ENCODE measurements around the gene RASSF3.
"Not testable (repeated sequence)": the region's sequence is repeated elsewhere in the genome, so short reads cannot be mapped to it uniquely, and the experiment has no call there.

The RASSF3 gene

DNA sequence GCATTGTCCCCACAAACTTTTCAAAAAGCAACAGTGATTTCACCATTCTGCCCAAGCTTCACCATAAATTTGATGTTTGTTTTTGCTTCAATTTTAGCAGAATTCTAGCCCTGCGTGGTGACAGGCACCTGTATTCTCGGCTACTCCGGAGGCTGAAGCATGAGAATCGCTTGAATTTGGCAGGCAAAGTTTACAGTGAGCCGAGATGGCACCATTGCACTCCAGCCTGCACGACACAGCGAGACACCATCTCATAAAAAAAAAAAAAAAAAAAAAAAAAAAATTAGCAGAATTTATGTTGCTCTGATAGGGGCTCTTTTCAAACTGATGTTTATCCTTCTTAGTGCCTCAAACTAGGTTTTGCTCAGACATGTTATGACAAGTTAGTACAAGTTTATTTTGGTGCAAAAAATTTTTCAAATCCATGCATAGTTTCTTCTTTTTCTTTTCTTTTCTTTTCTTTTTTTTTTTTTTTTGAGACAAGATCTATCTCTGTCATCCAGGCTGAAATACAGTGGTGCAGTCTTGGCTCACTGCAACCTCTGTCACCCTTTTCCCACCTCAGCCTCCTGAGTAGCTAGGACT lies 24.3 kb downstream of the RASSF3 start:
- no peak for DNase-seq

DNA sequence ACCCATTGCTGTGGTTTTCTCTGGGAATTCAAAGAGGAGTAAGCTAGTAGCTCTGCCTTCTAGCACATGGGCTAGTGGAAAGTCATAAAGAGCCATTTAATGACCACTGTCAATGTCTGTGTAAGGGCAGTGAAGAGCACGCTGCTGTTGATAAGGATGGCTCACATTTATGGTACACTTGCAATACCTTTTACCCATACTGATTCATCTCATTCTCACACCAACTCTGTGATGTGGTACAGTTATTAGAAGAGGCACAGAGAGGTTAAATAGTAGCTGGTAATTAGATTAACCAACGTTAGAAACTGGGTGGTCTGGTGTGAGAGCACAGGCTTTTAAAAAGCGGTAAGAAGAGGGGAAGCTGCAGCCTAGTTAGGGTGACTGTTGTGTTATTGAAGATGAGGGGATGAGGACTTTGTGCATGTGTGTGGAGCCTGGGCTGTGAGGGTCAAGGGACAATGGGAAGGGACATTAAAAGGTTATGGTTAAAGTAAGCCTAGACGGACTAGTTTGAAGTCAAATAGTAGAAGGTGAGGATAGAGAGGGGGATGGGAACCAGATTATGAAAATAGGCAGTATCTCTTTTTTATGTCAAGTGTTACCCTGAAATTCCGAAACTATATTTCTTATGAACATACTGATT lies 25.2 kb downstream of the RASSF3 start:
- DNase-seq, result no peak

DNA sequence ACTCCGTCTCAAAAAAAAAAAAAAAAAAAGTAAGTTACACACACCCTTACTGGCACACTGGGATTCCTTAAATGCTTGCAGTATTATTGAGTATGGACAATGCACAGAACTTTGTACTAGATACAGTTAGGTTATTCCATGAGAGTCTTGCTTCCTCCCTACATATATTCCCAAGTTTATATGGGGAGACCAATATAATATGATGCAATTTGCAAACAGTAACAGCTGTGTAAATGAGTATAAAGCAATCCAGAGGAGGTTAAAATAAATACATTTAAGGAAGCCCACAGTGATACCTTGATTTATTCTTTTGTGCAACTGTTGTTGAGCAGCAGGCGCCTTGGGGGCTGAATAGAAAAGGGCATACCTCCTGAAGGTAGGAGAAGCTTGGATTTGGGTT lies 26.6 kb downstream of the RASSF3 start:
- no peak for DNase-seq

DNA sequence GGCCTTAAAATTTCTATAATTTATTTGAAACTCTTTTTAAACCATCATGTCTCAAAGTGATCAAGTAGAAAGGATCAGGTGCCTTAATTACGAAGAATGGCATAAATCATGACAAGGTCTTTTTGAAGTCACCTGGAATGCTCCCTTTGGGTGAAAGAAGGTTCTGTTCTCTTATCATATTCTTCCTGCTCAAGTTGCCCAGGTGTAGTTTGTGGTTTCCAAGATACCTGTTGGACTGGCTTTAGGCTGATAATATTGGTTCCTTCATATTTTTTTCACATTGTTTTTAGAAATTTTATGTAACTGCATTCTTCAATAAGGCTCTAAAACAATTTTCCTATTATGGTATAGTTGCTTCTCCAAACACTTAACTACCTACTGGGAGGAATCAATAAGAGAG lies 29.2 kb downstream of the RASSF3 start:
- DNase-seq, result no peak

DNA sequence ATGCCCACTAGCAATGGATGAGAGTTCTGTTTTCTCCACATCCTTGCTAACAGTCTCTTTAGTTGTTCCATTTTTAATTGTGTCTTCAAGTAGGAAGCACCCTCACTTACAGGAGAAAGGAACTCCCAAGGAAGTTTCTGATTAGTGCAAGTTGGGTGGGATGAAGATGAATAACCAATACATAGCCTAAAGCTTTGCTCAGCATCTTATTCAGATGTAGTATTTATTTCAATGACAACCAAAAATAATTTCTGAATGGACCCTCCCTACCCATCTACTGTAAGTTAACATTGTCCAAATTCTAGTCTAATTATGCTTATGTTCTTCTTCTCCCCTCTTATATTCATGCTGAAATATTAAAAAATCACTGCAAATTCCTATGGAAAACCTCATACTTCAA lies 36.0 kb downstream of the RASSF3 start:
- DNase-seq, result no peak

DNA sequence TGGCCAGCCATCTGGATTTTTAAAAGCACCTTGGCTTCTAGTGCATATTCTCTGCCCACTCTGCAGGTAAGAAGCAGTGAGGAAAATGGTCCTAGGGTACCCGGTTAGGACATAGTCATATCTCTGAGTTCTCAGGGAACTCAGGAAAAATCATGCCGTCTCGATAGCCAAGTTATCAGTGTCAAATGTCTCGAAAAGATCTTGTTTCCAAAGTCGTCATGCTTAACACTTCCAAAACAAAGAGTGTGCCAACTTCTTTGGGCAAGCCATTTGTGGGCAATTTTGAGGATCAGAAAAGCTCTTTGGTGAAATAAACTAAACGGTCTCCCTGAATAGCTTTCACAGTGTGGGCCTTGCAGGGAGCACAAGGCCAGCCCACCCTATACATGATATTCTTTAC lies 39.2 kb downstream of the RASSF3 start:
- DNase-seq, result no peak

DNA sequence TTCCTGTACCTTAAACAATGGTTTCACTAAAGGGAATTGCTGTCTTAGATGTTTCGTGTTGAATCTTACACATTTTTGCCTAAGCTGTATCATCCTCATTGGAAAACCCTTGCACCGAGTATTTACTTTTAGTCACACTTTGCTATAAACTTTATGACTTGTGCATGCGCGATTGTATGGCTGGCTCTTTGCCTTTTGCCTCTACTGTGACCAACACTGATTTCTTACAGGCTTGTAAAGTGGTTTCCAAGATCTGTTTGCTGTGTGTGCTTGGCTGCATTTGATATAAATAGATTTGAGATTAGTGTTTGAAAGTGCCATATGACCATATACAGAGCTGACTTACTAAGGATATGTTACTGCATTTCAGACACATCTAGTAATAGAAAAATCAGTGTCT lies 40.5 kb downstream of the RASSF3 start:
- DNase-seq, result no peak

DNA sequence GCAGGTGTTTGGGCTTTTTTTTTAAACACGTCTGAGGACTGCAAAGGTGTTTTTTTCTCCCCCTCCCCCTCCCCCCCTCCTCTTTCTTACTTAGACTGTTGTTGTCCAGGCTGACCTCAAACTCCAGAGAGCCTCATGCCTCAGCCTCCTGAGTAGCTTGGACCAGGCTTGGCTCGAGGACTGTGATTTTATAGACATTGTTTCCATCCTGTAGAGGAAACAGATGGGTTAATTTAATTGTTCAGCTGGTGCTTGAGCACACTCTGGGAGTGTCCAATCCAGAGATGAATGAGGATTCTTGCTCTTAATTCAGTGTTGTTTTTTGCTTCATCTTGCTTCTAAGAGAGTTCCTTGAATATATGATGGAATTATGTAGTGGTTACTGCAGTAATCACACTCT lies 42.1 kb downstream of the RASSF3 start:
- DNase-seq, result no peak

DNA sequence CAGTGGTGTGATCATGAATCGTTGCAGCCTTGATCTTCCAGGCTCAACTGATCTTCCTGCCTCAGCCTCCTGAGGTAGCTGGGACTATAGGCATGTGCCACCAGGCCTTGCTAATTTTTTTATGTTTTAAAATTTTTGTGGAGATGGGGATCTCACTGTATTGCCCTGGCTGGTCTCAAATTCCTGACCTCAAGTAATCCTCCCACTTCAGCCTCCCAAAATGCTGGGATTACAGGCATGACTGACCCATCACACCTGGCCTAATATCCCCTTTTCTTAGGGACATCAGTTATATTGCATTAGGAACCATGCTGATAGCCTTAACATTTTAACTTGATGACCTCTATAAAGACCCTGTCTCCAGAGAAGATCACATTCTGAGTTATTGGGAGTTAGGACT lies 42.8 kb downstream of the RASSF3 start:
- DNase-seq, result no peak

DNA sequence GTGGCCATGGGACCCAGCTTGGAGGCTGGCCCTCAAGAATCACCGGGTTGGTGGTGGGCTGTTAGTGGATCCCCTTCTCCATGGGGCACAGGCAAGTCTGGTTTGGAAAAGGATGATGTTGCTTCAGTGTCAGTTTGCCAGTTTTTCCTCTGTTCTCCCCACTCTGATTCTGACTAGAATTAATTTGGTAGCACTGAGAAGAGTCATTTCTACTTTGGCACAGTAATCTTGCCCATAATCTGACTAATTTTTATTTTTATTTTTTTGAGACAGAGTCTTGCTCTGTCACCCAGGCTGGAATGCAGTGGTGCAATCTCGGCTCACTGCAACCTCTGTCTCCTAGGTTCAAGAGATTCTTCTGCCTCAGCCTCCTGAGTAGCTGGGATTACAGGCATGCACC lies 43.6 kb downstream of the RASSF3 start:
- DNase-seq, result not testable (repeated sequence)

DNA sequence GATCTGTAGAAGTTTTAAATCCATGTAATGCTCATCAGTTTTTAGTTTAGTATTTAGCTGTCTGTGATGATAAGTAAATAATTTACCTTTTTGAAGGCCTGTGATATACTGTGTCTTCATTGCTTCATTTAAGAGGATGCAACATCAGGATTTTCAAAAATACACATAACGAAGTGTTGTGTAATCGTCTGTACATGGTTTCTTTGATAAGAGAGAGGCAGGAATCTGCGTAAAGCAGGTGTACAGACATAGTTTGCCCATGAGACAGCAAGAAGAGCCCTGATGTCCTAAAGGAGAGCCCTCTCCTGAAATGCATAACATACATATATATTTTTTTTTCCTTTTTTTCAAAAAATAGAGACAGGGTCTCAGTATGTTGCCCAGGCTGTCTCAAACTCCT lies 44.8 kb downstream of the RASSF3 start:
- no peak for DNase-seq

DNA sequence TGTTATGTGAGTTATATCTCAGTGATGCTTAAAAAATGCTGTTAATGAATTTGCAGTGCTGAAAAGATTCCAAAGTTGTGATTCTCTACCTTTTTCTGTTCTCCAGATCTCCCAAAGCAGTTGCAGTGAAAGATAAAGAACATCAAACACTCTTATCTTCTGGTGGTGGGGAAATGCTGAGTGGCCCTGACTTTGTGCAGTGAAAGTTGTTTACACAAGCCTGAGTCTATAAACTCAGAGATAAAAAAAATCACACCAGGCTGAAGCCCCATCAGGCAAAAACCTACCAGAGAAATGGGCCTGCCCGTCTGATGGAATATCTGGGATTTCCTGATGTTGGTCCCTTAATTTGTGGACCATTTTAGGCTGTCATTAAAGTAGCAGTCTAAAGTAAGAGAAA lies 46.1 kb downstream of the RASSF3 start:
- DNase-seq, result no peak

DNA sequence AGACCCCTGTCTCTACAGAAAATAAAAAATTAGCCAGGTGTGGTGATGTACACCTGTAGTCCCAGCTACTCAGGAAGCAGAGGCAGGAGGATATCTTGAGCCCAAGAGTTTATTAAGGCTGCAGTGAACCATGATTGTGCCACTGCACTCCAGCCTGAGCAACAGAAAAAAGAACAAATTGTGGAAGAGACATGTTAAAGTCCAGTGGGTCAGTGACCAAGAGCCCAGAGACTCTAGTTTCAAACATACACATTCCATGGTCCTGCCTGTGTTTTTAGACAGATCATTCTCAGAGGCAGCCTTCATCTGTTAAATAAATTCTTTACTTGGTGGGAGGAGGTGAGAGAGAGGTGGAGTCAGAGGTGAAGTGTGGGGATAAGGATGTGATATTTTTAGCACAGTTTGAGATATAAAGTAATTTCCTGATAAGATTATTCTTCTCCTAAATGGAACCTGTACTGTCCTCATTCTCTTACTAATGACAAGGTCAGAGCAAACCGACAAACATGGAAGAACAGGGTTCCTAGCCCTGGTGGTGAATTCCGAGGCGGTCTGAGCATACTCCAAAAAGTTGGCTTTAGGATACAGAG lies 48.7 kb downstream of the RASSF3 start:
- DNase-seq, result no peak

DNA sequence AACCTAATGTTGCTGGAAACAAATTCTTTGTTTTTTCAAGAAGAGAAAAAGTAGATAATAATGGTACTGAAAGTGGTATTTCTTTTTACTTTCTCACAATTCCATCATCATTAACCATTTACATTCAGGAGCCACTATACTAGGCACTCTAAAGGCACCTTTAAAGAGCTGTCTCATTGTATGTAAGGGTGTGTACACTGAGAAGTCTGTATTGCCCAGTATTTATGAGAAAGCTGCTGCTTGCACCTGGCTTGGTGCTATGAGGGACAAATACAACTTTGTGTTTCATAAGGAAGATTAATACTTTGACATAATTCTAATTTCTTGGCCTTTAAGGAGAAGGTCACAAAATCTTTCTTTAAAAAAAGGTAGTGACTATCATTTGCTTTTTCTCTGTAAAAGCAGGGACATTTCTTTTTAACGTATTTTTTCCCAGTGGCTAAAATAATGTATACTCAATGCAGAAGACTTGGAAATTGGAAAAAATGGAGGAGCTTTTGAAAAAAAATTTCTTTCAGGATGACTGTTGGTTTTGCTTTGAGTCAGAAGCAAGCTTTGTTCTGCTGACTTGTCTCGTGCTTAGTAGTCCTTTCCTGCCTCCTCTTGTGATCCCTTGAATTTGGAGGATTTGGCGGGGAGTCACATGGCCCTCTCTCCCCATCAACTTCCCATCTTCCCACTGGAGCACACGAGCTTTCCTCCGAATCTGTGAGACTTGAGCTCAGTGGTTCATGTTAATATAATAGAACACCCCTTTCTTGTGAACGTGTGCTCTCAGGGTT lies 50.1 kb downstream of the RASSF3 start:
- DNase-seq, result no peak

DNA sequence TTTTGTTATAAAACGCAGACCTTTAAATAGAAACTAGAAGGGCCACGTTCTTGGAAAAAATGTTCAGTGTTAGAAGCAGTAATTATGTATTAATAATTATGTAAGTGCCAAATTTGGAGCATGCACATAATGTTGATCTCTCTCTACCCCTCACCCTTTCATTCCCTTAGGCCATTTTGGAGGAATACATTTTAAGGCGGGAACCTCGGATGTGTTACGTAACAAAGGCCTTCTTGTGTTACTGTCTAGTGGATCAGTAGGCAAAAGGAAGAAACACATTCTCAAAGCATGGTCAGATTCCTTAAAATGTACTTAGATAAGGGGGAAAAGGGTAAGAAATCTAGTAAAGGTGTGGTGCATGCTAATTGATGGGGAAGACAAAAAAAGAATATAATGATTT lies 52.7 kb downstream of the RASSF3 start:
- no peak for DNase-seq

DNA sequence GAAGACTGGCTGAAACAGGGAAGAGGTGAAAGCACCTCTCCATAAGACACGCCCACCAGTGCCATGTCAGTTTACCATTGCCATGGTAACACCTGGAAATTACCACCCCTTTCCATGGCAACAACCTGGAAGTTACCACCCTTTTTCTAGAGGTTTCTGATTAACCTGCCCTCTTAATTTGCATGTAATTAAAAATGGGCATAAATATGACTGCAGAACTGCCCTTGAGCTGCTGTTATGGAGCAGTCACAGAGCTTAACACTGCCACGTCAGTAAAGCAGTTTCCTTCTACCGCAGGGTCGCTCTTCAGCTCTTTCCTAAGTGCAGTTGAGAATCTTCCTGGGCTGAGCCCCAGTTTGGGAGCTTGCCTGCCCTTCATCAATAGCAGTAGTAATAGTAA lies 55.2 kb downstream of the RASSF3 start:
- DNase-seq, result peak; percentile 81 to 87

DNA sequence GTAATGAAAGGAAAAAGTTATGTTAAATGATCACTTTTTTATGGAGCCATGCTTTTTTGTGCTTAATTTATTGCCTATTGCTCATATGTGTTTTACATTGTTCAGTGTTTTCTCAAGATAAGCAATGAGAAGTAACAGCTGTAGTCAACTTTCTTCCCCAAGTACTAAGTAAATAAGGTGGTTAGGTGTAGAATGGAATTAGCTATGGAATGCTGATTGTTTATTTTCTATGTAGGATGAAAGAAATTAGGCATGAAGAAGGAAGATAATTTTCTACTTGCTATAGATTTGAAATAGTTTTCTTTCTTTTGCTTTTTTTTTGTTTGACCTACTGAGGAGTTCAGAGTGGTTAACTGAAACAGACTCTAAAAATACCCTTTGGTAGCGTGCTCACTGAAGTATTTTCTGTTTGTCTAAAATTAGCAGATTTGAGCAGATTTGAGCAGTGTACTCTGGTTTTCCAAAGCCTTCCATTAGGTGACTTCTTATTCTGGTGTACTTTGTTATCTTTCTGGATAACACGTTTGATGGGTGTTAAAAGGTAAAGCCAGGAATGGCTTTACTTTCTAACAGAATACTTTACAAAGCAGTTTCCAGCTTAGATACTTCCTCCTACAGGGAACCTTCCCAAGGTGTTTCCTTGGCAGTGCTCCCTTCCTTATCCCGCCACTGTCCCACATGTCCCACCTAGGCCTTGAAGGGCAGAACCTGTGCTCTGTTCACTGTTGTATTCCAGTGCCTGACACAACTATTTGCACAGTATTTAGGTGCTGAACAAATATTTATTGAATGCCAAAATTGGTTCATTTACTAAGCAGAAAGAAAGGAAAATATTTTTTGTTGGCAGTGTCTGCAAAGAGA lies 56.0 kb downstream of the RASSF3 start:
- DNase-seq, result no peak

DNA sequence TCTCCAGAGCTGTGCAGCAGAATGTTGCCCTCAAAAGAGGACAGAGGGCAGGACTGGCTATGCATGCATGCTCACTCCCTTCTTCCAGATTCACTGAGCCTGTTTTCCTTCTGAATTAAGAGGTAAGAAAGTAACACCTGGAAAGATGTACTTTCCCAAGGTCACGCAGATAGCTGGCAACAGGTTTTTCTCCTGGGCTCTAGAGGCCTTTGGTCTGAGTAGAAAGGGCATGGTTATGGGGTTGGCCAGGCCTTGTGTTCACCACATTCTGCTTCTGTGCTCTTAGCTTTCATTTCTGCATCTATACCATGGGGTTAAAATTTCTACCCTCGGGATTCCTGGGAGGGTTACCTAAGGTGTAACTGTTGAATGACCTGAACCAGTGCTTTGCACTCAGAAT lies 57.5 kb downstream of the RASSF3 start:
- no peak for DNase-seq

DNA sequence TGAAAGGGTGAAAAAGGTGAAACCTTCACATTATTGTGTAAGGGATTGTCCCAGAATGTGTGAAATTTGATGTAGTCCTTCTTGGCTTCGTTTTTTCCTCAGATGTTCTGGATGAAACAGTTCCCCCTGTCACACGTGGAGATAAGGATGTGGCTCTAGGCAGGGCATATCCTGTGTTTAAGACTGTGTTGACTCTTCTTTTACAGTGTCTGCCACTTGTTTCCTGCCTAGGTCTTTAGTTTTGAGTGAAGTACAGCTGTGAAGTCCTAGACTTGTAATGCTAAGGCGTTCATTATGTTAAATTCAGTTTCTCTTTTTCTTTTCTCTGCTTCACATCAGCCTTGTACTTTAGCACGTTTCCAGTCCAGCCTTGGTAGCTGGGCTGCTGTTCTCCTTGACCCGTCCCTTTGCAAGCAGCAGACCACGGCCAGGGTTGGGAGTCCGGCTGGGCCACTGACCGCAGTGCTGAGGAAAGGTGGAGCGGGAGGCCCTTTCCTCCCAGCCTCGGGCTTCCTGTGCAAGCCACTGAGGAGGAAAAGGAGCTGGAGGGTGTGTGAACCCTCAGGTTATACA lies 59.1 kb downstream of the RASSF3 start:
- peak; percentile 50 to 81 for DNase-seq

DNA sequence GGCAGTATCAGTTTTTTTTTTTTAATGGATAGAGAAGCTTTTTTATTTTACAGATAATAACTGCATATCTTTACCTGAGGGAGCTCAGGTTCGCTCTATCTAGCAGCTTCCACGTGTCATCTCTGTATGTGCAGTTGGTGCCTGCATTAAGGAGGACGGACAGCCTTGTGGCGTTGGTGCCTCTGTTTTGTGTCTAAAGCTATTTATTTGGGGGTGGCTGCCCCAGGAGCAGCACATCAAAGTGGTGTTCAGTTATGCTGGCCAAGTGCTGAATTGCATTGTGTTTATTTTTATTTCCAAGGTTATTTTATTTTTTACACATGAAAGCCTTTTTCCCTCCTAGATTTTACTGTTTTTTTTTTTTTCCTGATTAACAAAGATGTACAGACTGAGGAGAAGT lies 59.7 kb downstream of the RASSF3 start:
- peak; percentile 26 to 49 for DNase-seq

DNA sequence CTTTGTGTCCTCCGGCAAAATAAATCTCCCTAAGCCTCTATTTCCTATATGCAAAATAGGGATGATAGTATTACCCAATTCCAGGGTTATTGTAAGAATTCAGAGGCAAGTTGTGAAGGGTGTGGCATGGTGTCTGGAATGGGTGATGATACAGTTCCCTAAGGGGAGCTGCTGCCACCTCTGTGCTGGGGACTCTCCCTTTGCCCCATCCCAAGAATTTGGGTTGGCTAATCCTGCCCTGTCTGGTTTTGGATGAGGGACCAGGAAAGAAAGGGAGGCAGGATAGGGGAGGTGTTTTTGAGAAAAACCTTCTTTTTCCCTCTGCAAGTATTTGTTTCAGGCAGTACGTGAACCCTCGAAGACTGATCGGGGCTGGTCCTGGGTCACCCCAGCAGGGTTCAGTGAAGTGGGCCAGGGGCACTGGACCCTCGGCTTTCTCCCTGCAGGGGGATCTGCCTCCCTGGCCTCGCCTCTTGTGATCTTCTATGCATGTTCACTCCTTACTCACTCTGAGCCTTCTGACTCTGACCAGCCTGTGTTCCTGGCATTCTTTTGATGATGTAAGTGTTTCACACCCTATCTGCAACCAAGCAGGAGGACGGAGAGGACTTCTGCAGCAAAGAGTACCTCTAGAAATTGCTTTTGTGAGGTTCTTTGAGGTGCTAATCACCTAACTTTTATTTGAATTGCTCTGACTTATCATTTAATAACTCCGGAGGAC lies 60.8 kb downstream of the RASSF3 start:
- DNase-seq, result no peak

DNA sequence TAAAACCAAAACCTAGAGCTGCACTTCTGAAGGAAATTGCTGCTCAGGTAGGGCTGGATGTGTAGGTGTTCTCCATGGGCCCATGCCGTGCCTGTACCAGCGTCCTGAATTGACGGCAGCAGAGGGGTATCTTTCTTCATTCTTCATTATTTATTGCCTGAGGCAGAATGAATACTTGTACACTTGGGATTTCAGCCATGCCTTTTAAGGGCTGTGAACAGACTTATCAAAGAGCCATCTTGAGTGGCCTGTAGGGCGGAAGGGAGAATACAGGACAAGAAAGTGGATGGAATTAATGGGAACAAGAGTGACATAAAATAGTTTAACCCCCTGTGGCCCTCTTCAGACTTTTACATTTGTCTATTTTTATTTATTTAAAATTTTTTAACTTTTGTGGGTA lies 61.4 kb downstream of the RASSF3 start:
- DNase-seq, result no peak
